ENCODE measurements around the gene AP2A1. TPM values are rescaled to one million over a fixed set of nuclear protein-coding genes. Genes with fewer than 3 reads are reported as not detected.

AP2A1 gene
- total RNA-seq, 1 experiment from 2014 or later: 107 TPM

GRCh38 chr19:49727217-49728030, 39.4 kb upstream of the AP2A1 start:
- peaks cover 12% of the 10 kb centered on the region for H3K4me1 ChIP-seq
- Mint-ChIP-seq H3K27me3 (ENCODE audit: insufficient read depth, unreplicated experiment) (no peaks in the 10 kb centered on the region), H3K36me3 (ENCODE audit: insufficient read depth, unreplicated experiment) (no peaks in the 10 kb centered on the region), H3K9me3 (ENCODE audit: unreplicated experiment) (no peaks in the 10 kb centered on the region), H3K4me1 (ENCODE audit: low read depth, unreplicated experiment) (peaks cover 5% of the 10 kb centered on the region), H3K27ac (ENCODE audit: unreplicated experiment) (no peak overlapping the region), H3K4me3 (ENCODE audit: unreplicated experiment) (no peak overlapping the region)
- TF ChIP-seq, protein P1, sequence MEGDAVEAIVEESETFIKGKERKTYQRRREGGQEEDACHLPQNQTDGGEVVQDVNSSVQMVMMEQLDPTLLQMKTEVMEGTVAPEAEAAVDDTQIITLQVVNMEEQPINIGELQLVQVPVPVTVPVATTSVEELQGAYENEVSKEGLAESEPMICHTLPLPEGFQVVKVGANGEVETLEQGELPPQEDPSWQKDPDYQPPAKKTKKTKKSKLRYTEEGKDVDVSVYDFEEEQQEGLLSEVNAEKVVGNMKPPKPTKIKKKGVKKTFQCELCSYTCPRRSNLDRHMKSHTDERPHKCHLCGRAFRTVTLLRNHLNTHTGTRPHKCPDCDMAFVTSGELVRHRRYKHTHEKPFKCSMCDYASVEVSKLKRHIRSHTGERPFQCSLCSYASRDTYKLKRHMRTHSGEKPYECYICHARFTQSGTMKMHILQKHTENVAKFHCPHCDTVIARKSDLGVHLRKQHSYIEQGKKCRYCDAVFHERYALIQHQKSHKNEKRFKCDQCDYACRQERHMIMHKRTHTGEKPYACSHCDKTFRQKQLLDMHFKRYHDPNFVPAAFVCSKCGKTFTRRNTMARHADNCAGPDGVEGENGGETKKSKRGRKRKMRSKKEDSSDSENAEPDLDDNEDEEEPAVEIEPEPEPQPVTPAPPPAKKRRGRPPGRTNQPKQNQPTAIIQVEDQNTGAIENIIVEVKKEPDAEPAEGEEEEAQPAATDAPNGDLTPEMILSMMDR (IDR thresholded peaks at IDR 0.05; ENCODE audit: insufficient read depth in 1 of 2, low read depth in 1 of 2, low read length in 1 of 2, severe bottlenecking in 1 of 2, unreplicated experiment in 1 of 2): no peak
- ChIA-PET POLR2A (no interaction called here), CTCF (no interaction called here)
- no peaks in the 10 kb centered on the region for H3K27me3 ChIP-seq (replicated peaks; ENCODE audit: control insufficient read depth, insufficient read depth, low read length)
- DNase-seq: no peak
- H3K9me3 ChIP-seq: peaks cover 5% of the 10 kb centered on the region; the same call in 1 of the 2 replicates
- H3K4me3 ChIP-seq (ENCODE audit: low read depth, low read length): no peak overlapping the region
- H3K36me3 ChIP-seq (ENCODE audit: control insufficient read depth, insufficient read depth, low read length): no peaks in the 10 kb centered on the region
- BruUV-seq (replicated peaks): no TSS peak
- intact Hi-C loops (cut with micrococcal nuclease; ENCODE audit: unreplicated experiment): no loop called here

DNA sequence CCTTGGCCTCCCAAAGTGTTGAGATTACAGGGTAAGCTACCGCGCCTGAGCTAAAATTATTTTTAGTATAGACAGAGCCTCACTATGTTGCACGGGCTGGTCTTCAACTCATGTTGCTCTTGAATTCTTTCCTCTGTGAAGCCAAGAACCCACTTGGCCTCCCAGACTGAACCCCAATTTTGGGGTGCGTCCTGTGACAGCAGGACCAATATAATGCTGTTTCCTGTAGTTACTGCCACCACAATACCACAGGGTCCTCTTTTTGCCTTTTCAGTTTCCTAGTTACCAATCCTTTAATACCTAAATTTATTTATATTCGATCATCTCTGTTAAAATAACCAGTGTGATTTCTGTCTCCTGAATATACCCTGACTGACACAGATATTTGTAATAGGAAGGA, 36.6 kb upstream of the AP2A1 start:
- no peaks in the 10 kb centered on the region for H3K9me3 Mint-ChIP-seq (ENCODE audit: unreplicated experiment)
- H3K36me3 ChIP-seq (ENCODE audit: control insufficient read depth, insufficient read depth, low read length): no peaks in the 10 kb centered on the region
- no peaks in the 10 kb centered on the region for H3K4me1 ChIP-seq
- H3K27ac Mint-ChIP-seq (ENCODE audit: unreplicated experiment): no peak overlapping the region
- no peak overlapping the region for H3K4me3 ChIP-seq (ENCODE audit: low read depth, low read length)
- TF ChIP-seq, protein P1 (IDR thresholded peaks at IDR 0.05; ENCODE audit: insufficient read depth in 1 of 2, low read depth in 1 of 2, low read length in 1 of 2, severe bottlenecking in 1 of 2, unreplicated experiment in 1 of 2): no peak
- ChIA-PET CTCF (no interaction called here), POLR2A (no interaction called here)
- intact Hi-C loops (cut with micrococcal nuclease; ENCODE audit: unreplicated experiment): no loop called here
- H3K4me3 Mint-ChIP-seq (ENCODE audit: unreplicated experiment): no peak overlapping the region
- no peaks in the 10 kb centered on the region for H3K9me3 ChIP-seq
- no peak for DNase-seq
- H3K4me1 Mint-ChIP-seq (ENCODE audit: low read depth, unreplicated experiment): no peaks in the 10 kb centered on the region
- no peaks in the 10 kb centered on the region for H3K27me3 Mint-ChIP-seq (ENCODE audit: insufficient read depth, unreplicated experiment)
- no peaks in the 10 kb centered on the region for H3K27me3 ChIP-seq (replicated peaks; ENCODE audit: control insufficient read depth, insufficient read depth, low read length)
- no peaks in the 10 kb centered on the region for H3K36me3 Mint-ChIP-seq (ENCODE audit: insufficient read depth, unreplicated experiment)
- no TSS peak for BruUV-seq (replicated peaks)

DNA sequence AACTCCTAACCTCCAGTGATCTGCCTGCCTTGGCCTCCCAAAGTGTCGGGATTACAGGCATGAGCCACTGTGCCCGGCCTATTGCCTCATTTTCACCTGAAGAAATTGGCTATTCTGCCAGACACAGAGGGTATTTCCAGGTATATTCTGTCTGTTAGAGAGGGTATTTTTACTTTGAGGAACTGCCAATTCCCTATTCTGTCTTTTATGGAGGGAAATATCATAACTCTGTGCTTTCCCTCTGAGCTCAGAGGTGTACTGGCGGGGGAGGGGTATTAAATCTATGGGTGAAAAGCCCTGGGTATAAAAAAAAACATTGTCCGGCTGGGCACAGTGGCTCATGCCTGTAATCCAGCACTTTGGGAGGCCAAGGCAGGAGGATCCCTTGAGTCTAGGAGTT, 28.5 kb upstream of the AP2A1 start:
- DNase-seq: no peak
- no peaks in the 10 kb centered on the region for H3K27me3 ChIP-seq (replicated peaks; ENCODE audit: control insufficient read depth, insufficient read depth, low read length)
- ChIA-PET CTCF (no interaction called here), POLR2A (no interaction called here)
- no peaks in the 10 kb centered on the region for H3K4me1 ChIP-seq
- H3K4me3 Mint-ChIP-seq (ENCODE audit: unreplicated experiment): no peak overlapping the region
- H3K36me3 Mint-ChIP-seq (ENCODE audit: insufficient read depth, unreplicated experiment): no peaks in the 10 kb centered on the region
- BruUV-seq (replicated peaks): no TSS peak
- no peaks in the 10 kb centered on the region for H3K4me1 Mint-ChIP-seq (ENCODE audit: low read depth, unreplicated experiment)
- TF ChIP-seq, protein P1 (IDR thresholded peaks at IDR 0.05; ENCODE audit: insufficient read depth in 1 of 2, low read depth in 1 of 2, low read length in 1 of 2, severe bottlenecking in 1 of 2, unreplicated experiment in 1 of 2): no peak
- intact Hi-C loops (cut with micrococcal nuclease; ENCODE audit: unreplicated experiment): no loop called here
- no peaks in the 10 kb centered on the region for H3K27me3 Mint-ChIP-seq (ENCODE audit: insufficient read depth, unreplicated experiment)
- no peaks in the 10 kb centered on the region for H3K36me3 ChIP-seq (ENCODE audit: control insufficient read depth, insufficient read depth, low read length)
- H3K9me3 Mint-ChIP-seq (ENCODE audit: unreplicated experiment): no peaks in the 10 kb centered on the region
- H3K27ac Mint-ChIP-seq (ENCODE audit: unreplicated experiment): no peak overlapping the region
- no peak overlapping the region for H3K4me3 ChIP-seq (ENCODE audit: low read depth, low read length)
- no peaks in the 10 kb centered on the region for H3K9me3 ChIP-seq
